ENCODE results near the gene UIMC1. TPM values are rescaled to one million over a fixed set of nuclear protein-coding genes. Genes with fewer than 3 reads are reported as not detected.

Gene UIMC1
- total RNA-seq, 1 experiment from 2014 or later = 20.7 TPM

GRCh38 chr5:176856746-176857145 is 149.8 kb downstream of the UIMC1 start:
- Histone ChIP-seq H3K4me3 (ENCODE audit: low read length) (no peak overlapping the region), H3K79me2 (ENCODE audit: low read length) (no peaks in the 10 kb centered on the region), H4K20me1 (ENCODE audit: low read length) (no peaks in the 10 kb centered on the region), H3K4me2 (ENCODE audit: low read length) (no peak overlapping the region), H2AFZ (ENCODE audit: low read length) (no peak overlapping the region), H3K27ac (ENCODE audit: low read length) (no peak overlapping the region), H3K27me3 (ENCODE audit: low read length) (peaks cover 4% of the 10 kb centered on the region; the same call in 1 of the 2 replicates), H3K9ac (ENCODE audit: low read length) (no peak overlapping the region), H3K9me3 (ENCODE audit: low read length) (no peaks in the 10 kb centered on the region), H3K36me3 (ENCODE audit: low read depth, low read length) (no peaks in the 10 kb centered on the region), H3F3A (ENCODE audit: low read length, unreplicated experiment) (no peaks in the 10 kb centered on the region), H3K9me2 (replicated peaks; ENCODE audit: low read length) (no peaks in the 10 kb centered on the region), H3K4me1 (ENCODE audit: insufficient read depth, low read length) (no peaks in the 10 kb centered on the region)
- DNase-seq (no peak), ATAC-seq (no peak)
- ChIA-PET CTCF (no interaction called here), POLR2A (ENCODE audit: unreplicated experiment) (no interaction called here)
- TF ChIP-seq EZH2 (IDR thresholded peaks at IDR 0.05; ENCODE audit: low read length, unreplicated experiment) (no peak), EZH2phosphoT487 (IDR thresholded peaks at IDR 0.05; ENCODE audit: borderline replicate concordance, low read length) (no peak)
- TF ChIP-seq, protein P1, sequence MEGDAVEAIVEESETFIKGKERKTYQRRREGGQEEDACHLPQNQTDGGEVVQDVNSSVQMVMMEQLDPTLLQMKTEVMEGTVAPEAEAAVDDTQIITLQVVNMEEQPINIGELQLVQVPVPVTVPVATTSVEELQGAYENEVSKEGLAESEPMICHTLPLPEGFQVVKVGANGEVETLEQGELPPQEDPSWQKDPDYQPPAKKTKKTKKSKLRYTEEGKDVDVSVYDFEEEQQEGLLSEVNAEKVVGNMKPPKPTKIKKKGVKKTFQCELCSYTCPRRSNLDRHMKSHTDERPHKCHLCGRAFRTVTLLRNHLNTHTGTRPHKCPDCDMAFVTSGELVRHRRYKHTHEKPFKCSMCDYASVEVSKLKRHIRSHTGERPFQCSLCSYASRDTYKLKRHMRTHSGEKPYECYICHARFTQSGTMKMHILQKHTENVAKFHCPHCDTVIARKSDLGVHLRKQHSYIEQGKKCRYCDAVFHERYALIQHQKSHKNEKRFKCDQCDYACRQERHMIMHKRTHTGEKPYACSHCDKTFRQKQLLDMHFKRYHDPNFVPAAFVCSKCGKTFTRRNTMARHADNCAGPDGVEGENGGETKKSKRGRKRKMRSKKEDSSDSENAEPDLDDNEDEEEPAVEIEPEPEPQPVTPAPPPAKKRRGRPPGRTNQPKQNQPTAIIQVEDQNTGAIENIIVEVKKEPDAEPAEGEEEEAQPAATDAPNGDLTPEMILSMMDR (conservative IDR thresholded peaks at IDR 0.05; ENCODE audit: low read depth, low read length) = no peak
- BruUV-seq (replicated peaks) = no TSS peak
- intact Hi-C loops (cut with micrococcal nuclease) = no loop called here

DNA sequence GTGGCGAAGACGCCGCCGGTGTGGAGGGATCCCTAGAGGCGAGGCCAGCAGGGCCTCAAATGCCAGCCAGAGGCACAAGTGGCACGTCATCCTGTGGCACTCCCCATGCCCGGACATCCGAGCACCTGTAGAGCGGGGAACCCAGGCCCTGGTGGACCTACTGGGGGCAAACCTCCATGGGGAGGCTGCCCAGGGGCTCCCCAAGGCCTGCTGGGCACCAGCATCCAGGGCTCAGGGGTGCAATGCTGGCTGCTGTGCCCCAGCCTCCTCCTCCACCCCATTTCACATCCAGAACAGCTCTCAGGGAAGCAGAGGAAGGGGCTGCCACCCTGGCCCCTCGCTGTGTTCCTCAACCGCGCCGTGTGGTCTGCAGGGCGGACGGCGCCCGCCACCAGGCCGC is 151.0 kb downstream of the UIMC1 start:
- ChIA-PET POLR2A (ENCODE audit: unreplicated experiment) (no interaction called here), CTCF (no interaction called here)
- Histone ChIP-seq H4K20me1 (ENCODE audit: low read length) (no peaks in the 10 kb centered on the region), H3K9ac (ENCODE audit: low read length) (no peak overlapping the region), H3F3A (ENCODE audit: low read length, unreplicated experiment) (no peaks in the 10 kb centered on the region), H3K9me3 (ENCODE audit: low read length) (no peaks in the 10 kb centered on the region), H3K4me2 (ENCODE audit: low read length) (no peak overlapping the region), H3K9me2 (replicated peaks; ENCODE audit: low read length) (no peaks in the 10 kb centered on the region), H2AFZ (ENCODE audit: low read length) (no peak overlapping the region), H3K4me3 (ENCODE audit: low read length) (no peak overlapping the region), H3K36me3 (ENCODE audit: low read depth, low read length) (no peaks in the 10 kb centered on the region), H3K79me2 (ENCODE audit: low read length) (no peaks in the 10 kb centered on the region), H3K27me3 (ENCODE audit: low read length) (peaks cover 4% of the 10 kb centered on the region; the same call in 1 of the 2 replicates), H3K27ac (ENCODE audit: low read length) (no peak overlapping the region), H3K4me1 (ENCODE audit: insufficient read depth, low read length) (no peaks in the 10 kb centered on the region)
- no TSS peak for BruUV-seq (replicated peaks)
- TF ChIP-seq, protein P1 (conservative IDR thresholded peaks at IDR 0.05; ENCODE audit: low read depth, low read length) = no peak
- no peak for TF ChIP-seq EZH2 (IDR thresholded peaks at IDR 0.05; ENCODE audit: low read length, unreplicated experiment)
- TF ChIP-seq EZH2phosphoT487 (IDR thresholded peaks at IDR 0.05; ENCODE audit: borderline replicate concordance, low read length) = no peak
- DNase-seq (no peak), ATAC-seq (no peak)
- intact Hi-C loops (cut with micrococcal nuclease) = no loop called here

Other genes with a start within 250 kb of the UIMC1 start
- 0.07 and 0.46 TPM in 2 replicates for gene UNC5A, start 196.2 kb downstream of the UIMC1 start, total RNA-seq (2014; rRNA removed)
- not detected in 2 replicates for gene HK3, start 107.4 kb downstream of the UIMC1 start, total RNA-seq (2014; rRNA removed)
- 33.9 and 38.9 TPM in 2 replicates for gene ZNF346, start 15.9 kb upstream of the UIMC1 start, total RNA-seq (2014; rRNA removed)
- gene FGFR4, start 80.1 kb upstream of the UIMC1 start, total RNA-seq (2014; rRNA removed) = 24.6 and 34.9 TPM in 2 replicates
- gene NSD1, start 127.0 kb upstream of the UIMC1 start, total RNA-seq (2014; rRNA removed) = 48.9 and 70.5 TPM in 2 replicates

All from PC-3 (cell line).